Activated gamma-delta T cell treated with anti-CD3 and anti-CD28 coated beads, Interleukin-2, amount 50 U/mL, for 16 hours (primary cell): ENCODE measurements around the gene SAV1.
"Not testable (repeated sequence)": the region's sequence is repeated elsewhere in the genome, so short reads cannot be mapped to it uniquely, and the experiment has no call there.

Source experiments
- DNase-seq: peaks from one replicate; pipeline ENCODE4 v3.0.0-alpha.2; 2020; ENCODE audit warnings: low read depth

The SAV1 gene

GRCh38 chr14:50667996-50668825 lies at the start of gene SAV1:
SAV1 (minus strand) TSS chr14:50668306; CDS start chr14:50667967, 339 bp downstream.
- DNase-seq = peak; percentile 17

DNA sequence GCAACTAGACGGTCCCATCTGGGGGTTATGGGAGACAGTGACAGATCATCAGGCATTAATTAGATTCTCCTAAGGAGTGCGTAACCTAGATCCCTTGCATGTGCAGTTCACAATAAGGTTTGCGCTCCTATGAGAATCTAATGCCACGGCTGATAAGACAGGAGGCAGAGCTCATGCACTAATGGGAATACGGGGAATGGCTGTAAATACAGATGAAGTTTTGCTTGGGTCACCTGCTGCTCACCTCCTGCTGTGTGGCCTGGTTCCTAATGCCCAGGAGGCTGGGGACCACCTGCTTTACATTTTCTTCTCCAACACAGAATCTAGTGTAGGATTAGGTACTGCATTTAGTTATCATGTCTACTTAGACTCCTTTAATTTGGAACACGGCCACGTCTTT lies 49.7 kb upstream of the SAV1 start:
- no peak for DNase-seq

GRCh38 chr14:50714450-50715073 lies 46.5 kb upstream of the SAV1 start:
- DNase-seq = no peak

- DNase-seq = no peak
These were observed 42.9 kb upstream of the SAV1 start for GRCh38 chr14:50711043-50711442.

DNA sequence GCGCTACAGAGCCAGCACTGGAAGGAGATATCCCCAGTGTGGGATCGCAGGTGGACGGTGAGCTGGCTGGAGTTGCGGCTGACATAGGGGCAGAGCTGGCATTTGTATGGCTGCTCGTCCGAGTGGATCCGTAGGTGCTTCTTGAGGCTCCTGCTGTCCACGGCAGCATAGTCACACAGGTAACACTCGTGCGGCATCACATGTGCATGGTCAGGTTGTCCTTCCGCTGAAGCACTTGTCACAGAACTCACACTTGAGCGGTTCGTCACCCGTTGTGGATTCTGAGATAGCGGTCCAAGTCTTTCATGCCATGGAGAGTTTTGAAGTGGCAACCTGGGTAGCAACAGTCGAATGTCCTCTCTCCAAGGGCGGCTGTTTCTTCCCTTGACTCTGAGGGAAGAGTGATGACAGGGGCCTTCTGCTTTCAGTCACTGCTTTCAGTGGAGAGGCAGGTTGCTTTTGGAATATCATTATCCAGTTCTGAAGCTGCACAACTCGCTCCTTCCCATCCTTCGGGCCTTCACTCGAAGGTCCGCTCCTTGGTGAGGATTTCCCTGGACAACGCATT lies 37.0 kb upstream of the SAV1 start:
- no peak for DNase-seq

DNA sequence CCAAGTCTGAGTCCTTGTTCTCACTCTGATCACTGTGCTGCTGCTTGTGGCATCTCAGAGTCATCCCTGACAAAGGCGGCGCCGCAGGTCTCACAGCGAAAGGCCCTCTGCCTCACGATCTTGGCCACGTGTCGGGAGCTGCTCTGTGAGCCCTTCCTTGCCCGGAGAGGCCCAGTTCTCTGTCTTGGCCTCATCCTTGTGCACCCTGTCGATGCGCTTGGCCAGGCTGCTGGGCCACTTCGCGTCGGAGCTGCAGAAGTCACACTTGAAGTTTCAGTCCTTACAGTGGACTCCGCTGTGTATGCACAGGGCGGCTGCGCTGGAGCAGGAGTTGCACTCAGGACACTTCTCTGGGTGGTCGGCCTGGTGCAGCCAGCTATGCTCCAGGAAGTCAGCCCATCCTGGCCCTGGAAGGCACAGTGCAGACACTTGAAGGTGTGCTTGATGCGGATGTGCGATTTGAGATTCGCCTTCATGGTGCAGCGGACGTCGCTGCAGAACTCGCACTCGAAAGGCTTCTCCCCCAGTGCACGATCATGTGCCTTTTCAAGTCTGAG lies 36.4 kb upstream of the SAV1 start:
- no peak for DNase-seq

GRCh38 chr14:50697659-50698290 lies 29.7 kb upstream of the SAV1 start:
- no peak for DNase-seq

DNA sequence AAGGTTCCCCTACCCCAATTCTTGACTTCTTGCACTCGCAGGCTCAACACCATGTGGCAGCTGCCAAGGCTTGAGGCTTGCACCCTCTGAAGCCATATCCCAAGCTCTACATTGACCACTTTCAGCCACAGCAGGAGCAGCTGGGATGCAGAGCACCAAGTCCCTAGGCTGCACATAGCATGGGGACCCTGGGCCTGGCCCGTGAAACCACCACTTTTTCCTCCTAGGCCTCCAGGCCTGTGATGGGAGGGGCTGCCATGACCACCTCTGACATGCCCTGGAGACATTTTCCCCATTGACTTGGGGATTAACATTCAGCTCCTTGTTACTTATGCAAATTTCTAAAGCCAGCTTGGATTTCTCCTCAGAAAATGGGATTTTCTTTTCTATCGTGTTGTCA lies 26.2 kb upstream of the SAV1 start:
- not testable (repeated sequence) for DNase-seq

GRCh38 chr14:50688875-50689274 lies 20.8 kb upstream of the SAV1 start:
- DNase-seq = no peak

DNA sequence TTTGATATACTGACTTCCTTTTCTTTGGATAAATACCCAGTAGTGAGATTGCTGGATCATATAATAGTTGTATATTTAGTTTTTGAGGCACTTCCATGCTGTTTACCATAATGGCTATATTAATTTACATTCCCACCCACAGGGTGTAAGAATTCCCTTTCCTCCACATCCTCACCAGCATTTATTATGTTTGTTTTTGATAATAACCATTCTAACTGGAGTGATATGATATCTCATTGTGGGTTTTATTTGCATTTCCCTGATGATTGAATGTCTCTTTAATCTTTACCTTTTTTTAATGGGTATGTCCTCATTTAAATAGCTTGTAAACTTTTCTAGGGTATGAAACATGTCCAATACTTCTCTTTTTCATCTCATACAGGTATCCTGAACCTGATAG lies 11.6 kb upstream of the SAV1 start:
- DNase-seq = no peak

GRCh38 chr14:50678163-50678562 lies 10.1 kb upstream of the SAV1 start:
- no peak for DNase-seq

DNA sequence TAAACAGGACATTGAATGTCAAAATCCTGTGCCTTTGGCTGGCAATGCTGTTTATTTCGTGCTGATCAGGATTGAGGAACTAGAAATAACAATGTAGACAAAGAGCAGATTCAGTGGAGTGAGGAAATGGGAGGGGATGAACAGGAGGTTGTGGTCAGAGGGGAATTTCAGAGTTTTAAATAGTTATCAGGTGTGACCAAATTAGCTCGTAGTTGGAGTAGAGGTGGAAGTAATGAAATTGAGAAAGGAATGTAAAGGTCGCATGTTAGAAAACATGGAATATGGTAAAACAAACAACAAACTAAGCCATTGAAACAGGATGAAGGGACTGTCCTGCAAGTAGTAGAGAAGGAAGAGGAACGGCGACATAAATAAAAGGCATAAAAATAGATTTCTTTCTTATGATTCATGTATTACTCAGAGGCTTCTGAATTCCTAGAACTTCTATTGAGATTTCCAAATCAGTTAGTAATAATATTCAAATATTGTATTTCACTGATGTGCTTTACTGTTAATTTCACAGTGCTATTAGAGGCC lies 9.5 kb upstream of the SAV1 start:
- no peak for DNase-seq

DNA sequence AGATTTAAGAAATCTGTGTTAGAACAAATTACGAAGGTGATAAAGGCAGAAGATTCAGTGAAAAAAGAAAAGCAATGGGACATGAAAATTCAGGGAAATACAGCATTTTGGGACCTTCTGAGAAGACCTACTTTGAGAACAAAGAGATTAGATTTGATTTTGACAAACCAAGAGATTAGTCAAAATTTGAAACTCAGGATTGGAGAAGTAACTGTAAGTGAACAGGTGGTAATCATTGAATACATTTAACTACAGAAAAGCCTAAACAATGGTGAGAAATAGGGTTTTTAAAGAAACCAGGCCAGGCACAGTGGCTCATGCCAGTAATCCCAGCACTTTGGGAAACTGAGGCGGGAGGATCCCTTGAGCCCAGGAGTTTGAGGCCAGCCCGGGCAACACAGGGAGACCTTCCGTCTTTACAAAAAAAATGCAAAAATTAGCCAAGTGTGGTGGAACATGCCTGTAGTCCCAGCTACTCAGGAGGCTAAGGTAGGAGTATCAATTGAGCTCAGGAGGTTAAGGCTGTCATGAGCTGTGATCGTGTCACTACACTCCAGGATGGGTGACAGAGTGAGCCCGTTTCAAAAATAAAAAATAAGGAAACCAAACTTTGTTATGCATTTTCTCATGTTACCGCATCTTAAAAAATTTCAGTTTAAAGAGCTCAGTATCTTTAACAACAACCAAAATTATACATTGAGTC lies 8.9 kb upstream of the SAV1 start:
- no peak for DNase-seq

DNA sequence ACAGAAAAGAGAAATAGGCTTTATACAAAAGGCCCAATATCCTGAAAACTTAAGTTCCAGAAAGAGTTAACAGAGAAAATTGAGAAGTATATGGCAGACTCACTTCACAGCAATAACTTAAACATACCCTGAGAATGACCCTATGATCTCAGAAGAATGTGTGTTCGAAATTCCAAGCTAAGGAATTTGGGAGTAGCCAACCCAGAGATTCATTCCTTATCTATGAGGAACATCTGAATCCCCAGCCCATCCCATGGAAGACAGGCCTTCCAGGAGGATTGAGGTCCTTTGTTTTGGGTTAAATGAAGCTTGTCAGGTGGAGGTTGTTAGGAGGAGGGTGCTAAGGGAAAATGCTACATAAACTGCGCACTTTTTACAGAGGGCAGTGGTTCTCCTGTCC lies 7.5 kb upstream of the SAV1 start:
- no peak for DNase-seq

DNA sequence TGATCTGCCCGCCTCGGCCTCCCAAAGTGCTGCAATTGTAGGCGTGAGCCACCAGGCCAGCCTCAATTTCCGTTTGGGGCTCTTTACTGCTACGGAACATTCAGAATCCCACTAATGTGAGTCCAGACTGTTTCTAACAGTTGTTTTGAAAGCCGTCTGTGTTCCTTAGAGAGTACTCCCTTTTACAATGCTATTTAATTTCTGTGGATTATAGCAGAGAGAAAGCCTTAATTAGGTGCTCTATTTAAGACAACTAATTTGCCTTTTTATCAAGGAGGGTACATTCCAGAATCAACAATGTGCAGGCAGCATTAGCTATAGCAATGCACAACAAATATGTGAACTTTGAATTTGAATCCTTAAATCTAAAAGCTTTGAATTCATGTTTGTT lies 2.8 kb upstream of the SAV1 start:
- no peak for DNase-seq

DNA sequence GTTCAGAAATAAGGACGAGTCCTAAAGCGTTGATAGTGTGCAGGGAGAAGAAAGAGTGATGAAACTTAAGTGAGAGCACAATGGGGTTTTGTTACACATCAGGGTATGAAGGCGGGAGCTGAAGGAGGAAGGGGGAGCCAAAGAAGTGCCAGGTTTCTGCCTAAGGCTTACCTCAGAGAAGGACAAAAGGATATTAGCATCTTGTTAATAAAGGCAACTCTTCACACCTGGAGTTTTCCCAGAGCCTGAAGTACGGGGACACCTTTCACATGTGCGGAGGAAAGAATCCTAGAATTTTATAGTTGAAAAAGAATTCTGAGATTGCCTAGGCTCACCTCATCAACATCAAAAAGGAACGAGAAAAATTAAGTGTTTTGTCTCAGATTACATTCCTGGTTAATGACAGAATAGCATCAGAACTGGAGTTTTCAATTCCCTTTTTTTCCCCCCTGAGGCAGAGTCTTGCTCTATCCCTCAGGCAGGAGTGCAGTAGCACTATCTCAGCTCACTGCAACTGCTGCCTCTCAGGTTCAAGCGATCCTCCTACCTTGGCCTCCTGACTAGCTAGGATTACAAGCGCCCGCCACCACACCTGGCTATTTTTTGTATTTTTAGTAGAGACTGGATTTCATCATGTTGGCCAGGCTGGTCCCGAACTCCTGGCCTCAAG lies 2.2 kb upstream of the SAV1 start:
- DNase-seq = no peak

DNA sequence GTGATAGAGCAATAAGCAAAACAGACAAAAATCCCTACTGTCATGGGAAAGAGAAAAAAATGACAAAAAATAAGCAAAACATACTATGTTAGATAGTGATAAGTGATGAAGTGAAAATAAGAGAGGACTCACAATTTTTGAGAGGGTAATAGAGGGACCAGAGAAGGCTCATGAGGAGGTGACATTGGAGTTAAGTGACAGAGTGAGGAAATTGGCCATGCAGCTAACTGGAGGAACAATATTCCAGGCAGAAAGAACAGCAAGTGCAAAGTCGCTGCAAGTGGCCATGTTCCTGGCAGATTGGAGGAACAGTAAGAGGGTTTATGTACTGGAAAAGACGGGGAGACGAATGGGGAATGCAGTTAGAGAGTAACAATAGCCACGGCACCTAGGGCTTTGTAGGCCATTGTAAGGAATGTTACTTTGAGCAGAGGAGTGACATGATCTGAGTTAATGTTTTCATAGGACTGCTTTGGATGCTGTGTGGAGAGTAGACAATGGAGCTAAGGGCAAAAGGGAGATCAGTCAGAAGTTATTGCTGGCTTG lies 1.4 kb upstream of the SAV1 start:
- no peak for DNase-seq

- no peak for DNase-seq
These were observed 679 bp upstream of the SAV1 start for GRCh38 chr14:50668826-50669143.

GRCh38 chr14:50667684-50667995 lies 466 bp downstream of the SAV1 start:
- peak; percentile 4 for DNase-seq

DNA sequence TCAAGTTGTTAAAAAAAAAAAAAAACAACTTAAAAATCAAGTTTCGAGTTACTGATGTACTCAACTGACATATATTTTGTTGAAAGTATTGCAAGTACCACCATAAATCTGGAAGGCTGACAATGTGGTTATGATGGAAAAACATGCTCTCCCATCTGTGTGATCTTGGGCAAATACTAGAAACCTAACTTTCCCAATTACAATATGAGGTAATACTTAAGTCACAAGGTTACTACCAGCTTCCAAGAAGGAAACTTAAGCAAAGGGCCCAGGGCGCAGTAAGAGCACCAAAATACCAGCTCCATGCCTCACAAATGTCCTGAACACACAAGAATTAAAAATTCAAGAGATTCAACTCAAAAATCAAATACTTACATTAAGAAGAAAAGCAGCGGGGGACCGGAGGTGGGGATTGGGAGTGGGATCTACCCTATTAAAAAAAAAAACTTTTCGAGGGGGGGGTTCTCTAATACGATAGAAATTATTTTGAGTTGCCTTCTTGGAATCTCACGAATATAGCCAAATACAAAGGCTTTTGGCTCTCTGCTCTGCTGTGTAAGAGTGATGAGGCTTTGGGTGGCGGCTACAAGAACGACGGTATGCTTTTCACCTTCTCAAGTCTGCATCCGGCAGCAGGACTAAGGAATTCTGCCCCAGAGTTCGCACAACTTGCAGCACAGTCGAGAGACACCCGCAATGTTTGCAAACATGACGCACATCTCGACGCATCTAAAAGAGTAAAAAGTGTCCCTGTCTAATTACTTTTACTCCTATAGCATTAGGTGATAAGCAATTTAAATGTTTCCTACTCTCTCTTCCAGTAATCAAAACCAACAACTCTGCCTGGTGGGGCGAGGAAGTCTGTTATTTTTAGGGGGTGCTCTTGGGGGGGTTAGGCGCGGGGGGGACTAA lies 1.1 kb downstream of the SAV1 start:
- no peak for DNase-seq
